Measurements from ENCODE around the gene SAA1. TPM values are rescaled to one million over a fixed set of nuclear protein-coding genes. Genes with fewer than 3 reads are reported as not detected.
"Not testable (repeated sequence)": the region's sequence is repeated elsewhere in the genome, so short reads cannot be mapped to it uniquely, and the experiment has no call there.

Gene SAA1
- total and polyA plus RNA-seq, 2 experiments from 2014 or later: 2.3 TPM; not detected in 1

GRCh38 chr11:18239655-18240054, 26.4 kb upstream of the SAA1 start:
- Histone ChIP-seq H3K4me1 (ENCODE audit: low read depth) (no peaks in the 10 kb centered on the region), H3K9me3 (ENCODE audit: low read depth) (no peaks in the 10 kb centered on the region), H3K36me3 (no peaks in the 10 kb centered on the region), H3K27ac (no peak overlapping the region), H3K27me3 (peaks cover 18% of the 10 kb centered on the region), H3K4me3 (no peak overlapping the region)
- no peak for DNase-seq (ENCODE audit: low read depth in 1 of 2, low spot score in 1 of 2)
- no peak for TF ChIP-seq CTCF (IDR thresholded peaks at IDR 0.05; ENCODE audit: low read depth, low read length)

DNA sequence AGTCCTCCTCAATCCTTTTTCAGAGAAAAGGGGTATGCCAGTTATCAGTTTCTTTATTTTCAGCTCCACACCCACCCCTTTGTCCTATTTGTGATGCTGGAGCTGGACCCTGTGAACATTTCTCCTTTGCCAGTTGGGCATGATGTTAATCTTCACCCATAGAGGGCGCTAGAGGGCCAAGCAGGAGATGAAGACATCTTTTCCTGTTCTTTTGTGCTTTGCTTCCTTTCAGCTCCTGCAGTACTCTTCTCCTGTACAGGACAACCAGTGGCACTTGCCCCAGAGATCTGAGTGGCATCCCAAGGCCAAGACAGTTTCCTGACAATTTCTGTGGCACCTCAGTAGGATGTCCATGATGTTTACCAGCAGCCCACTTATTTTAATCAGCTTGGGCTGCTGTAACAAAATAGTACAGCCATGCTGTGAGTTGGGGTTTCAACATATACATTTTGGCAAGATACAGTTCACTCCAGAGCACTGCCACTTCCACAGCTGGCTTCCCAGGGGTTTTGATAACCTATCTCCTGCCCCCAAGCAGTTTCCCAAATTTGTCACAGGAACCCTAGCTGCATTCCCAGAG, 22.2 kb upstream of the SAA1 start:
- peaks cover 7% of the 10 kb centered on the region for H3K27me3 ChIP-seq
- peak; percentile 81 for TF ChIP-seq CTCF (IDR thresholded peaks at IDR 0.05; ENCODE audit: low read depth, low read length)
- no peaks in the 10 kb centered on the region for H3K4me1 ChIP-seq (ENCODE audit: low read depth)
- peak; percentile 84 to 85 for DNase-seq (ENCODE audit: low read depth in 1 of 2, low spot score in 1 of 2)
- H3K9me3 ChIP-seq (ENCODE audit: low read depth): no peaks in the 10 kb centered on the region
- no peak overlapping the region for H3K27ac ChIP-seq
- H3K36me3 ChIP-seq: no peaks in the 10 kb centered on the region
- no peak overlapping the region for H3K4me3 ChIP-seq

- Histone ChIP-seq H3K36me3 (no peaks in the 10 kb centered on the region), H3K9me3 (ENCODE audit: low read depth) (no peaks in the 10 kb centered on the region)
- TF ChIP-seq CTCF (IDR thresholded peaks at IDR 0.05; ENCODE audit: low read depth, low read length): no peak
Observed at GRCh38 chr11:18245396-18245795, 20.7 kb upstream of the SAA1 start.

DNA sequence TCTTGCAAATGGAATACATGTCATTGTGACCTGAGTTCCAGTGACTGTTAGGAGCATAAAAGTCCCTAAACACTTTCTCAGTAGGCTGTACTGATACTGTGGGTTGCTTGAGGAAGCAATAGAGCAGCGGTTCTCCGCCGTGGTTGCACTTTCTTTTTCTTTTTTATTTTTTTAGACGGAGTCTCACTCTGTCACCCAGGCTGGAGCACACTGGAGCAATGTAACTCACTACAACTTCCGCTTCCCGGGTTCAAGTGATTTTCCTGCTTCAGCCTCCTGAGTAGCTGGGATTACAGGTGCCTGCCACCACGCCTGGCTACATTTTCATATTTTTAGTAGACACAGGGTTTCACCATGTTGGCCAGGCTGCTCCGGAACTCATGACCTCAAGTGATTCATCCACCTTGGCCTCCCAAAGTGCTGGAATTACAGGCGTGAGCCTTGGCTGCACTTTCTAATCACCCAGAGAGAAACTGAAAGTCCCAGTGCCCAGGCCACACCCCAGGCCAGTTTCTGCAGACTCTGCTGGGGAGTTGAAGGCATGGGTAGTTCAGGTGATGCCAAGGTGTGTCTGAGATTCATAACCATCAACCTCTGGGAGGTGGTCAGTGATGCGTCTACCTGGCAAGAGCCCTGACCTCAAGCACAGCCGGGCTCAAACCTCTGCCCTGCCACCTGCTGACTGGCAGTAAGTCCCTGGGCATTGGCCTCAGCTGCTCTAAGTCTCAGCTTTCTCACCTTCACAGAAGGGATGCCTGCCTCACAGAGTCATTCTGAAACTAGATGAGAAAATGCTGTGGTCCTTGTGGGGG, 19.5 kb upstream of the SAA1 start:
- H3K27ac ChIP-seq; H3K9me3 ChIP-seq (ENCODE audit: low read depth); H3K27me3 ChIP-seq; H3K36me3 ChIP-seq; H3K4me3 ChIP-seq; H3K4me1 ChIP-seq (ENCODE audit: low read depth); DNase-seq (ENCODE audit: low read depth in 1 of 2, low spot score in 1 of 2): not testable (repeated sequence)

More at GRCh38 chr11:18245396-18245795, 20.7 kb upstream of the SAA1 start:
- H3K27me3 ChIP-seq: no peaks in the 10 kb centered on the region
- H3K4me3 ChIP-seq: no peak overlapping the region
- peak overlapping the region; percentile 17 for H3K27ac ChIP-seq
- no peak for DNase-seq (ENCODE audit: low read depth in 1 of 2, low spot score in 1 of 2)
- no peaks in the 10 kb centered on the region for H3K4me1 ChIP-seq (ENCODE audit: low read depth)

DNA sequence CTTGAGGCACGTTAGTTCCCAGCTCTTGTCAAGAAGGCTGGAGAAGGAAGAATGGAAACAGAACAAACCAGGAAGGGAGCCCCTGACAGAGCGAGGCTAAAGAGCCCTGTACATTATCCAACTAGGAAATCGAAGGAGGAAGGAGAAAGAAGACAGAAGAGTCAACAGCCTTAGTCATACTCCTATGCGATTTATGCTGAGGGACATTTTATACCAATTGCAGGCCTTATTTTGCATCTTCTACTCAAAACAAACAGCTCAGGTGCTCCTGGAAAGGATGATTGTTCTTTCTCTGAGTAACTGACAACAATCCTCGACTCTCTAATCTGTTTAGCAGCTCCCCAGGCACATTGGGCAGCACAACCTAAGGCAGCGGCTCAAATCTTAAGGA, 18.9 kb upstream of the SAA1 start:
- not testable (repeated sequence) for H3K4me3 ChIP-seq, H3K27me3 ChIP-seq, H3K27ac ChIP-seq

DNA sequence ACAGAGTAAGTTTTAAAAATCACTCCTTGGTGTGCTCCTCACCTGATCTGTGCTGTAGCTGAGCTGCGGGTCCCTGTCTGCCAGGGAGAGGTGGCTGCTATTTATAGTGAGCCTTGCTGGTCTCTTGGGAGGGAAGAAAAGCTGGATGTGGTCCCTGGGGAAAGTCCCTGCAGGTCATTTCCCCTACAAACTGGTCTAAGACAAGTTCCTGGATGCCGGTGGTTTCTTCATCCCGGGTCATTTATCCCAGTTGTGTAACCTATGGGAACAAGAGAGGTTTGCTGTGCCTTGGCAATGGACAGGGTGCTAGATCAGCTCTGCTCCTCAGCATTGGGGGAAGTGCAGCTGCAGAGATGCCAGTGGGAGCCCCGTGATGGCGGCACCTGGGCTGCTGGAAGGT, 17.5 kb upstream of the SAA1 start, which contains the start of gene SAA2:
Gene SAA2 (minus strand): TSS at position 108 of the 400 bp plus-strand sequence. CDS start 657 bp downstream, outside the sequence.
- no peak for TF ChIP-seq CTCF (IDR thresholded peaks at IDR 0.05; ENCODE audit: low read depth, low read length)
- H3K27me3 ChIP-seq: peaks cover 2% of the 10 kb centered on the region
- no peak within 1 kb of the TSS for H3K27ac ChIP-seq
- H3K4me3 ChIP-seq: no peak within 1 kb of the TSS
- H3K9me3 ChIP-seq (ENCODE audit: low read depth): no peaks in the 10 kb centered on the region
- no peak for DNase-seq (ENCODE audit: low read depth in 1 of 2, low spot score in 1 of 2)
- H3K4me1 ChIP-seq (ENCODE audit: low read depth): no peaks in the 10 kb centered on the region
- H3K36me3 ChIP-seq: no peaks in the 10 kb centered on the region

More for the DNA sequence above, 18.9 kb upstream of the SAA1 start:
- H3K36me3 ChIP-seq; H3K9me3 ChIP-seq (ENCODE audit: low read depth); H3K4me1 ChIP-seq (ENCODE audit: low read depth); DNase-seq (ENCODE audit: low read depth in 1 of 2, low spot score in 1 of 2): not testable (repeated sequence)
